GM19328 (cell line): ENCODE data around the gene PRPS2.

Source experiments
- ATAC-seq: cut with Tn5 transposase; IDR thresholded peaks from one replicate; pipeline ENCODE4 v1.9.1; 2021; ENCODE audit warnings: mild to moderate bottlenecking, moderate library complexity; ENCODE audit not compliant: unreplicated experiment

Gene PRPS2

GRCh38 chrX:12811658-12812057, 20.4 kb downstream of the PRPS2 start:
- no peak for ATAC-seq

GRCh38 chrX:12814420-12814819, 23.2 kb downstream of the PRPS2 start:
- no peak for ATAC-seq

DNA sequence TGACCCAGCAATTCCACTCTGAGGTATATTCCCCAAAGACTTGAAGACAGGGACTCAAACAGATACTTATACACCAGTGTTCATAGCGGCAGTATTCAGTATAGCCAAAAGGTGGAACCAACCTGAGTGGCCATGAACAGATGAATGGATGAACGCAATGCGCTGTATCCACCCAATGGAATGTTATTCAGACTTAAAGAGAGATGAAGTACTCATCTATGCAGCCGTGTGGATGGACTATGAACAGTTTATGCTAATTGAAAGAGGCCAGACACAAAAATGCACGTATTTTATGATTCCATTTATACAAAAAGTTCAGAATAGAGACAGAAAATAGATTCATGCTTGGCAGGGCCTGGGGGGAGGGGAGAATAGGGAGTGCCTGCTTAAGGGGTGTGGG, 26.3 kb downstream of the PRPS2 start:
- no peak for ATAC-seq

DNA sequence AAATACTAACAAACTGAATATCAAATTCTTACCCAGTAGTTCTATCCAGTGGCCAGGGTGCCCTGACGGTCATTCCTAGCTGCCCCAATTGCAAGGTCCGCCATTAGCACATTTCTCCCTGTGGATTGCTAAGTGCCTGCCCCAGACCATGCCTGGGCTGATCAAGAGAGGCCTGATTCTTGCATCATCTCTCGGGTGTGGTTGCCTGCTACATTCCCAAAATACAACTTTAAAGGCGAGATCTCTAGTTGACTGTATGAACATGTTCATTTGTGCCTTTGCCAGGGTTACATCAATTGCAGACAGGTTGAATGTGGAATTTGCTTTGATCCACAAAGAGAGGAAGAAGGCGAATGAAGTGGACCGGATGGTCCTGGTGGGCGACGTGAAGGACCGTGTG, 28.0 kb downstream of the PRPS2 start:
- ATAC-seq, result no peak

DNA sequence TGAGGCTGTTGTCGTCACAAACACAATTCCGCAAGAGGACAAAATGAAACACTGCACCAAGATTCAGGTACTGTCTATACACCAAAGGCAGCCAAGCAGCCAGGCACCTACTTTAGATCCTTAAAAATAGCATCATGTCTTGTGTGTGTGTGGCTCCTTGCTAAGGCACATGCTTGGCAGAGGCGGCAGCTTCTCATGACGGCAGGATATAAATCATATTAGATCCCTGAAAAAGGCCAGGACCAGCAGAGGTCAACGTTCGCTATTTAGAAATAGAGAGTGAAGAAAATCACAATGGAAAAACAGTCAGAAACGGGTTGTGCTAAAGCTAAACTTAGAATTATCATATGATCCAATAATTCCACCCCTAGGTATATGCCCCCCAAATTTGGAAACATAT, 29.5 kb downstream of the PRPS2 start:
- ATAC-seq, result no peak

GRCh38 chrX:12824944-12825343, 33.7 kb downstream of the PRPS2 start:
- no peak for ATAC-seq

DNA sequence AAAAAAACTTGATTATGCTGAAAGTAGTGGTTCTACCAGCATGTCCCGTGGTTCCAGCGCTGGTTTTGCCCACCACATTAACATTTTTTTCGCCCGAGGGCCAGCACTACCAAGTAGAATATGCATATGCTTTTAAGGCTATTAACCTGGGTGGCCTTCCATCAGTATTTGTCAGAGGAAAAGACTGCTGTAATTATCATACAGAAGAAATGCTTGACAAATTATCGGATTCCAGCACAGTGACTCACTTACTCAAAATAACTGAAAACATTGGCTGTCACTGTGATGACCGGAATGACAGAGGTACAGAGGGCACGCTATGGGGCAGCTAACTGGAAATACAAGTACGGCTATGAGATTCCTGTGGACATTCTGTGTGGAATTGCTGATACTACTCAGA, 34.6 kb downstream of the PRPS2 start:
- no peak for ATAC-seq

DNA sequence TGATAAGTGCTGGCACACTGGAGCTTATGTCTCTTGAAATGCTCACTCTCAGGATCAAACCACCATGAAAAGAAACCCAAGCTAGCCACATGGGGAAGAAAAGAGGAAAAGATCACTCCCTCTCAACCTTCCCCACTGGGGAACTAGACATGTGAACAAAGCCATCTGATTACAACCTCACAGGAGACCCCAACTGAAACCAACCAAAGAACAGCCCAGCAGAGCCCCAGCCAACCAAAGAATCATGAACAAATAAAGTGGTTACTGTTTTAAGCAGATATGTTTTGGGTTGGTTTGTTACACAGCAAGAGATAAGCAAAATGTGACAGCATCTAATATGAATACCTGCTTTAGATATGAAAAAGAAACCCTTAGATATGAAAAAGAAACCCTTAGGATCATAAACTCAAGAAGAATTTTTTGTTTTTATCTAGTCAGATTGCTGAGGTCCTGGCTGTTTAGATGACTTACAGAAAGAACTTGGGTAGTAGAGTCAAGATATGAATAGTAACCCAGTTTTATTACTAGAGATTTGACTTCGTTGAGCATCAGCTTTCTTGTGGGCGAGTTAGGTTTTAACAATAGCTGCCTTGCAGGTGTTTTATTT, 52.0 kb downstream of the PRPS2 start:
- ATAC-seq, result peak; percentile 13

GRCh38 chrX:12843668-12844279, 52.6 kb downstream of the PRPS2 start:
- ATAC-seq, result peak; percentile 87

DNA sequence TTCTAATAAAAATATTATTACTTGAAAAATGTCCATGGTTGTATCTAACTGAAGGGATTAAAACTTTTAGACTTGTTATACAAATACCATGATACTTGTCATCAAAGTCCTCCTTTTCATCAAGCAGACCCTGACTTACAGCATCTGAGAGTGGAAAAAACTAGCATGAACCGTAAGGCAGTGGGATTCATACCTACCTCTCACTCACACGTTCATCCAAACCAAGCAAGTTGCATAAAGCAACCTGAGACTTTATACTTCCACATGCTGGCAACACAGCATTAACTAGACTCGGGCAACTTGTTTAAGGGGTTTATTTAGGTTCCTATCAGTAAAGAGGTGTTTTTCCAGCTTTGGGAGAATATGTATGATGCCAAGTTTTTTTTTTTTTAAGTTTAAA, 53.1 kb downstream of the PRPS2 start:
- peak; percentile 25 for ATAC-seq

- ATAC-seq, result no peak
Measured at GRCh38 chrX:12865359-12865758, 74.1 kb downstream of the PRPS2 start.

DNA sequence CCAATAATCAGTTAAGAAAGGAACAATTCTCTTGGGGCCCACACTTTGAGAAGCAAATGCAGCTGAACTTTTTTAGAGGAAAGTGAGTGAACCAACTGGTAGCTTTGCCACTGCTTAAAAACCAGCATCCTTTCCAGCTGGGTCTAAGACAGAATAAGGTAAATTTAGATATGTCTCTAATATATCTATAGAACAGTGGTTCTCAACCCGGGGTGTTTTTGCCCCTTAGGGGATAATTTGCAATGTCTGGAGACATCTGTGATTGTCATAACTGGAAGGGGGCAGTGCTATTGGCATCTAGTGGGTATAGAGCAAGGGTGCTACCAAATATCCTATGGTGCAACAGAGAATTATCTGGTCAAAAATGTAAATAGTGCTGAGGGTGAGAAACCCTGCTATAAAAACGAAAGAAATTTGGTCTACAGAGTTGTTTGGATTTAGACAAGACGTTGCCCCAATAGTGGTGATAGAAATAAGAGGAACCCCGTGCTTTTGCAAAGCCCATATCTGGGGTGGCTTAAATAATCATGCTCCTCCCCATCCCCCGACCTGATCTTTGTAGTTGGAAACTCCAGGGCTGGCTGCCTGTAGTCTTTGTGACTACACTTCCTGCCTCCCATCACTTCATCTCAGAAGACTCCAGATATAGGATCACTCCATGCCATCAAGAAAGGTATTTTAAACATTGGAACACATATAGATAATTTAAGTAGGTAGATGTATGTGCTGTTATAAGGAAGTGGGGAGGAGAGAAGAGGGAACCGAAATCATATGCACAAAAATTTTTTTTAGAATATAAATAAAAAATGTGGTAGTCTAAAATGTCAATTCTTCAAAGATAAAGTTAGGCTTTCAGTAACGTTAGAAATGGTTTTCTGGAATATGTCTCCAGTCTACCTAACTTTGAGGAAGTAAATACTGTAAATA, 75.5 kb downstream of the PRPS2 start, which contains the start of gene TLR7:
TSS of gene TLR7 (plus strand) at position 622 of the 927 bp plus-strand sequence. CDS start 507 bp downstream, outside the sequence.
- ATAC-seq, result no peak

GRCh38 chrX:12867685-12868084, 76.5 kb downstream of the PRPS2 start:
- ATAC-seq, result no peak

DNA sequence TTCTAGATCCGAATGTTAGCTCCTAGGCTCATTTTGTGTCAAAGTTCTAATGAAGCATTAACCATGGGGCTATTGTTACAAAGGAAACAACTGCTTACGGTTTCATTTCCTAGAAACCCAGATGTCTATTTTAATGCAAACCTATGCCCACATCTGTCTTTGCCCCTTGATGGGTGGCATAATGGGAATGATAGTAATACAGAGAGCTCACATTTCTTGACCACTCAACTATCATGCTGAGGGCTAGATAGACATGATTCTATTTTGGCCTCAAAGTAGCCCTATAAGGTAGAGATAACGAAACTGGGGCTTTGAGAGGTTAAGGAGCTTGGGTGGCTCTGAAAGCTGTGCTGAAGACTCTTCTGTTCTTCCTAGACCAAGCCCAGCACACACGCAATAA, 77.5 kb downstream of the PRPS2 start:
- no peak for ATAC-seq

- ATAC-seq, result no peak
Measured at GRCh38 chrX:12871257-12871656, 80.0 kb downstream of the PRPS2 start.

DNA sequence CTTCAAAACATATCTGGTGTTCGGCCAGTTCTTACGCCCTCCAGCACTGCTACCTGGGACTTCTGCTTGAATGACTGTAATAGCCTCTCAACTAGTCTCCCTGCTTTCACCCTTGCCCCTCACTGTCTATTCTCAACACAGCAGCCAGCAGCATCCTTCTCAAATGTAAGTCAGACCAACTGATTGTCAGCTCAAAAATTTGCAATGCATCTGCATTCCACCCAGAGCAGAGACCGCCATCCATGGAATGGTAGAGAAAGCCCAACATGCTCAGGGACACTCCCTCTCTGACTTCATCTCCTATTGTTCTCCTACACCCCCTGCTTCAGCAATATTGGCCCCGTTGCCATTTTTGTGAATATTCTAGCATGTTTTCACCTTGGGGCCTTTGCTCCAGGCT, 81.5 kb downstream of the PRPS2 start:
- ATAC-seq, result no peak
